ENCODE results near the gene SNU13.

SNU13 gene

DNA sequence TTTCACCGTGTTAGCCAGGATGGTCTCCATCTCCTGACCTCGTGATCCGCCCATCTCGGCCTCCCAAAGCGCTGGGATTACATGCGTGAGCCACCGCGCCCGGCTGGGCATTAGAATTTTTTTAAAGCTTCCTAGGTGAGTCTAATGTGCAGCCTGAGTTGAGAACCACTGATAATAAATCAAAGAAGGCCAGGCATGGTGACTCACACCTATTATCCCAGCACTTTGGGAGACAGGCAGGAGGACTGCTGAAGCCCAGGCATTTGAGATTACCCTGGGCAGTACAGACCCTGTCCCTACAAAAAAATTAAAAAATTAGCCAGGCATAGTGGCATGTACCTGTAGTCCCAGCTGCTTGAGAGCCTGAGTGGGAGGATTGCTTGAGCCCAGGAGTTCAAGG lies 24.3 kb upstream of the SNU13 start:
- H3K9me3 Mint-ChIP-seq = no peaks in the 10 kb centered on the region
- no peak overlapping the region for H3K4me3 Mint-ChIP-seq
- no peak overlapping the region for H3K27ac Mint-ChIP-seq
- no peaks in the 10 kb centered on the region for H3K36me3 Mint-ChIP-seq (ENCODE audit: low read depth)
- TF ChIP-seq, protein P1, sequence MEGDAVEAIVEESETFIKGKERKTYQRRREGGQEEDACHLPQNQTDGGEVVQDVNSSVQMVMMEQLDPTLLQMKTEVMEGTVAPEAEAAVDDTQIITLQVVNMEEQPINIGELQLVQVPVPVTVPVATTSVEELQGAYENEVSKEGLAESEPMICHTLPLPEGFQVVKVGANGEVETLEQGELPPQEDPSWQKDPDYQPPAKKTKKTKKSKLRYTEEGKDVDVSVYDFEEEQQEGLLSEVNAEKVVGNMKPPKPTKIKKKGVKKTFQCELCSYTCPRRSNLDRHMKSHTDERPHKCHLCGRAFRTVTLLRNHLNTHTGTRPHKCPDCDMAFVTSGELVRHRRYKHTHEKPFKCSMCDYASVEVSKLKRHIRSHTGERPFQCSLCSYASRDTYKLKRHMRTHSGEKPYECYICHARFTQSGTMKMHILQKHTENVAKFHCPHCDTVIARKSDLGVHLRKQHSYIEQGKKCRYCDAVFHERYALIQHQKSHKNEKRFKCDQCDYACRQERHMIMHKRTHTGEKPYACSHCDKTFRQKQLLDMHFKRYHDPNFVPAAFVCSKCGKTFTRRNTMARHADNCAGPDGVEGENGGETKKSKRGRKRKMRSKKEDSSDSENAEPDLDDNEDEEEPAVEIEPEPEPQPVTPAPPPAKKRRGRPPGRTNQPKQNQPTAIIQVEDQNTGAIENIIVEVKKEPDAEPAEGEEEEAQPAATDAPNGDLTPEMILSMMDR (IDR thresholded peaks at IDR 0.05; ENCODE audit: unreplicated experiment in 3 of 3) = no peak
- peaks cover 4% of the 10 kb centered on the region for H3K27me3 Mint-ChIP-seq (ENCODE audit: low read depth)
- H3K4me1 Mint-ChIP-seq = no peaks in the 10 kb centered on the region

DNA sequence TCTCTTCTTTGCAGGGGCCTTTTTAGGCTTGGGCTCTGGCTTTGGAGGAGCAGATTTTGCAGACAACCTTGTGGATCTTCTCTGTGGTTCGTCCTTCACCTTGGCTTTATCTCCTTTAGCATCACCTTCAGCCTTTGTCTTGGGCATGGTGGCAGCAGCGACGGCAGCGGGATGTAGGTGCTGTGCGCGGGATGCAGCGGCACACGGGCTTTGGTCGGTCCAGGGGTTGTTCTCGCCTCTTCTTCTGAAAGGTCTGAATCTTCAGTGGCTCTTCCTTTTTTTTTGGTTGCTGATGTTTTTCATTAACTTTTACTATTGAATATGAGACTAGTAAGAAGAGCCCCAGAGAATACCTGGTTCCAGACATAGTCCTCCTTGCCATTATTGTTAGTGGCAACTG lies 20.7 kb upstream of the SNU13 start:
- H3K4me1 Mint-ChIP-seq = no peaks in the 10 kb centered on the region
- peaks cover 14% of the 10 kb centered on the region for H3K27me3 Mint-ChIP-seq (ENCODE audit: low read depth)
- TF ChIP-seq, protein P1 (IDR thresholded peaks at IDR 0.05; ENCODE audit: unreplicated experiment in 3 of 3) = no peak
- no peak overlapping the region for H3K4me3 Mint-ChIP-seq
- no peak overlapping the region for H3K27ac Mint-ChIP-seq
- no peaks in the 10 kb centered on the region for H3K36me3 Mint-ChIP-seq (ENCODE audit: low read depth)
- H3K9me3 Mint-ChIP-seq = no peaks in the 10 kb centered on the region

DNA sequence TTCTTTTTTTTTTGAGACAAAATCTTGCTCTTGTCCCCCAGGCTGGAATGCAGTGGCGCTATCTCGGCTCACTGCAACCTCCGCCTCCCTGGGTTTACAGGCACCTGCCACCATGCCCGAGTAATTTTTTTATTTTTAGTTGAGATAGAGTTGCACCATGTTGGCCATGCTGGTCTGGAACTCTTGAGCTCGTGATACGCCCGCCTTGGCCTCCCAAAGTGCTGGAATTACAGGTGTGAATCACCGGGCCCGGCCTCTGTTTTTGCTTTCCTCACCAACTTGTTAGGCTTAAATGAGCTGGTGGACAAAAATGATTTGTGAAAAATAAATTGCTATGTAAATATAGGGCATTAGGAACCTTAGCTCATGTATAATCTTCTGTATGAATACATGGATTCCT lies 14.1 kb upstream of the SNU13 start:
- Mint-ChIP-seq H3K9me3 (no peaks in the 10 kb centered on the region), H3K4me1 (no peaks in the 10 kb centered on the region), H3K4me3 (no peak overlapping the region), H3K27ac (no peak overlapping the region), H3K27me3 (ENCODE audit: low read depth) (peaks cover 10% of the 10 kb centered on the region), H3K36me3 (ENCODE audit: low read depth) (no peaks in the 10 kb centered on the region)
- TF ChIP-seq, protein P1 (IDR thresholded peaks at IDR 0.05; ENCODE audit: unreplicated experiment in 3 of 3) = no peak

DNA sequence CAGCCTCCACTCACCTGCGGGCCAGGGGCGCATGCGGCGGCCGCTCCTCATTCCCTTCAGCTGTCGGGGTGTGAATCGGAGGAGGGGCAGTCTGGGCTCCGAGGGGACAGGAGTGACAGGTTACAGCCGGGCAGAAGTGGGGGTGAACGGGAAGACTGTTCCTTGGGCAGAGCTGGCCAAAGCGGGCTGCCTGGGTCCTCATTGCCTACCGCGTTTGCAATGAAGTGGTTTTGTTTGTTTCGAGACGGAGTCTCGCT lies 11.4 kb upstream of the SNU13 start:
- Mint-ChIP-seq H3K27ac (no peak overlapping the region), H3K36me3 (ENCODE audit: low read depth) (no peaks in the 10 kb centered on the region), H3K4me3 (no peak overlapping the region), H3K4me1 (peaks cover 8% of the 10 kb centered on the region), H3K27me3 (ENCODE audit: low read depth) (no peaks in the 10 kb centered on the region), H3K9me3 (no peaks in the 10 kb centered on the region)
- TF ChIP-seq, protein P1 (IDR thresholded peaks at IDR 0.05; ENCODE audit: unreplicated experiment in 3 of 3) = no peak

DNA sequence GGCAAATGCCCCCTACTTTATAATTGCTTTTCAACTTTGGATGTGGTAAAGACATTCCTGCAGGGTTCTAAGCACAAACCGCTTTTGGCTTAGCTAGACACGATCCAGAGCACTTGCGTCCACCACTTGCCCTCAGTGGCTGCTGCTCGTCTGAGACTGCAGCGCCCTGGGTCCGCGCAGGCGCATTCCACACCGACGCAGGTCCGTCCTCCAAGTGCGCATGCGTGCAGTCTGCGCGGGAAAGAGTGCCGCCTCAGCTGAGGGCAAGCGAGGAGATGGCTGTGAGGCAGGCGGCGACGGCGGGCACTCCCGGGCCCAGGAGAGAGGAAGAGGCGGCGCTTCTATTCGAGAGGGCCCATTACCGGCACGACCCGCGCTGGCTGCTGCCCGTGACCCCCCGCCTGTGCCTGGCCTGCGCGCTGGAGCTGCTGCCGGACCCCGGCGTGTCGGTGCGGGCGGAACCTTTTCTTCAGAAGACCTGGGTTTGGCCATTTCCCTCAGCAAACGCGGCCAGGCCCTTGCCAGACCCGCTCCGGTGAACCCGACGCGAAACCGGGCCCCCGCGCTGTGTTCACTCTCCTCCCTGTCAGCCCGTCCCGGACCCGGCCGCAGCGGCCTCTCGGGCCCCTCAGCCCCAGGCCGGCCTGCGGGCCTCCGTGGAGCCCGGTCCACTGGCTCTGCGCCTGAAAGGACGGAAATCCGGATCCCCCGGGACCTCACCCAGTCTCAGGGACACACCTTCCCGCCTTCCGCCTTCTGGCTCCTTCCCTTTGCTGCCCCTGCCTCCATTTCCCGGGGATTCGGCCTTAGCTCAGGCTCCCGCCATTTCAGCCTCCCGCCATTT lies 10.8 kb upstream of the SNU13 start, which contains the start of gene MEI1:
TSS of gene MEI1 (plus strand) at position 240 of the 844 bp plus-strand sequence. CDS start at position 276, 36 bp downstream.
- Mint-ChIP-seq H3K36me3 (ENCODE audit: low read depth) (no peaks in the 10 kb centered on the region), H3K27me3 (ENCODE audit: low read depth) (no peaks in the 10 kb centered on the region), H3K4me1 (peaks cover 8% of the 10 kb centered on the region), H3K9me3 (no peaks in the 10 kb centered on the region), H3K4me3 (no peak within 1 kb of the TSS), H3K27ac (no peak within 1 kb of the TSS)
- TF ChIP-seq, protein P1 (IDR thresholded peaks at IDR 0.05; ENCODE audit: unreplicated experiment in 3 of 3) = no peak

All from nephron (organoid).